IgD-negative memory B cell (primary cell): ENCODE measurements around the gene SPATA31E1. TPM values are rescaled to one million over a fixed set of nuclear protein-coding genes. Genes with fewer than 3 reads are reported as not detected.
"Not testable (repeated sequence)": the region's sequence is repeated elsewhere in the genome, so short reads cannot be mapped to it uniquely, and the experiment has no call there.

ENCODE experiments used
- H3K27ac Mint-ChIP-seq, 3 donors: one replicate each; pipeline ENCODE4 v1.8.0; 2020 to 2022; ENCODE audit warnings: mild to moderate bottlenecking in 3 of 3, mixed read lengths in 3 of 3, moderate library complexity in 1 of 3
- H3K27me3 Mint-ChIP-seq: one replicate; pipeline ENCODE4 v1.8.0; 2021; ENCODE audit warnings: mixed read lengths
- H3K36me3 Mint-ChIP-seq: one replicate; pipeline ENCODE4 v1.8.0; 2020; ENCODE audit warnings: mild to moderate bottlenecking, mixed read lengths
- H3K4me1 Mint-ChIP-seq, 3 donors: one replicate each; pipeline ENCODE4 v1.8.0; 2020 to 2022; ENCODE audit warnings: mixed read lengths in 3 of 3, mild to moderate bottlenecking in 1 of 3
- H3K4me3 Mint-ChIP-seq, 4 donors: one replicate each; pipeline ENCODE4 v1.8.0; 2020 to 2022; ENCODE audit warnings: mild to moderate bottlenecking in 4 of 4, mixed read lengths in 4 of 4, moderate library complexity in 3 of 4
- H3K9me3 Mint-ChIP-seq, 3 donors: one replicate each; pipeline ENCODE4 v1.8.0; 2020 to 2021; ENCODE audit warnings: mixed read lengths in 3 of 3, mild to moderate bottlenecking in 1 of 3
- polyA plus RNA-seq: library from polyadenylated mRNA; unstranded; fragments of 300-500 nt; fragmentation: Illumina TruSeq; gene quantifications from one replicate; pipeline ENCODE4 v1.2.3, GENCODE V29; 2021

The SPATA31E1 gene
- polyA plus RNA-seq, 1 donor from 2014 or later = not detected

DNA sequence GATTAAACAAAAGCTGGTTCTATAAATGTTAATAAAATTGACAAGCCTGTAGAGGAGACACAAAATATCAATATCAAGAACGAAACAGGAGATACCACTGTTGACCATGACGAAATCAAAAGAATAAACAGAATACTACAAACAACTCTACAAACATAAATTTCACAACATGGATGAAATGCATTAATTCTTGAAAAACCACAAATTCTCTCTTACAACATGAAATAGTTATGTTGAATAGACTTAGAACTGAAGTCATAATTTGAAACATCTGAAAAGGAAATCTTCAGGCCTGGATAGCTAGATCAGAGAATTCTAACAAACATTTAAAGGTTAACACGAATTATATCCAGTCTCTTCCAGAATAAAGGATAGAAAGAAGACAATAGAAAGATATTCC, 28.1 kb downstream of the SPATA31E1 start:
- H3K36me3 Mint-ChIP-seq = no peaks in the 10 kb centered on the region
- peaks cover 0 to 6% (median 0%) of the 10 kb centered on the region in 3 donors for H3K9me3 Mint-ChIP-seq
- H3K27ac Mint-ChIP-seq = no peak overlapping the region
- no peaks in the 10 kb centered on the region for H3K4me1 Mint-ChIP-seq
- H3K4me3 Mint-ChIP-seq = no peak overlapping the region
- no peaks in the 10 kb centered on the region for H3K27me3 Mint-ChIP-seq

DNA sequence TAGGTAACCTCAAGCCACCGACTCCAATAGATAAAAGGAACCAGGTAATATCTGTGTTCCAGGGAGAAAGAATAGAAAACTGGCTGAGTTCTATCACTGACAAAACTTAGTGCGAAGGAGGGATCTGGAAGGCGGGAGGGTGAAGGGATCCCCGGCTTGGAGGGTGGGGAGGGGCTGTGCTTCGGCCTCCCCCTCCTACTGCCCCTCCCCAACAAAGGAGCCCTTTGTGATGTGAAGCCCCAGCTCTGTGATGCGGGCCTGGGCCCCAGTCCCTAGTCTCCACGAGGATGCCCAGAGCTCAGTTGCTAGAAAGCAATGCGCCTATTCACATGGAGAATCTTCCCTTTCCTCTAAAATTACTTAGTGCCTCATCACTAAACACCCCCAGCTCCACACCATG, 35.0 kb downstream of the SPATA31E1 start, which contains the start of gene SPATA31C1:
SPATA31C1 (plus strand) TSS at position 301 of the 400 bp plus-strand sequence.
- H3K9me3 Mint-ChIP-seq, H3K4me3 Mint-ChIP-seq, H3K4me1 Mint-ChIP-seq, H3K27me3 Mint-ChIP-seq, H3K36me3 Mint-ChIP-seq, H3K27ac Mint-ChIP-seq: not testable (repeated sequence)

DNA sequence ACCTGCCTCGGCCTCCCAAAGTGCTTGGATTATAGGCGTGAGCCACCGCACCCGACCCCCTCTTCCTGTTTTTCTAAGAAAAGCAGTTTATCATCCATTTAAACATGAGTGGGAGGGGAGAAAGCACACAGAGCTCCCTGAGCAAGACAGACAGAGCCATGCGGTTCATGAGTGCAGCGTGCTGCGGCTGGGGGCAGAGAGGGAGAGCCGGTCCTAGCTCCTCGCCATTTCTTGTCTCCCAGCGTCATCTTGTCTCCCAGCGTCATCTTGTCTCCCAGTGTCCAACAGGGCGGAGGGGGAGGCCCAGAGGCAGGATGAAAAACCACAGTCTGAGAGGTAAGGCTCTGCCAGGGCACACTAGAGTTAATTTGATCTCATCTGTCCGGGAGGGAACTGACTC, 36.3 kb downstream of the SPATA31E1 start:
- H3K36me3 Mint-ChIP-seq, H3K27me3 Mint-ChIP-seq, H3K27ac Mint-ChIP-seq, H3K4me1 Mint-ChIP-seq, H3K9me3 Mint-ChIP-seq, H3K4me3 Mint-ChIP-seq: not testable (repeated sequence)

DNA sequence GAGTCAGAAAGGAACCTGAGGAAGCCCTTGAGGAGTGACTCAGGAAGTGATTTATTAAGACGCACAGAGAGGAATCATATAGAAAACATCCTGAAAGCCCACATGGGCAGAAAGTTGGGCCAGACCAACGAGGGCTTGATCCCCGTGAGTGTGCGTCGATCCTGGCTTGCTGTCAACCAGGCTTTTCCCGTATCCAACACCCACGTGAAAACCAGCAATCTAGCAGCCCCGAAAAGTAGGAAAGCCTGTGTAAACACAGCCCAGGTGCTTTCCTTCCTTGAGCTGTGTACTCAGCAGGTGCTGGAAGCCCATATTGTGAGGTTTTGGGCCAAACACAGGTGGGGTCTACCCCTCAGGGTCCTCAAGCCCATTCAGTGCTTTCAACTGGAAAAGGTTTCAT, 38.9 kb downstream of the SPATA31E1 start:
- H3K4me3 Mint-ChIP-seq, H3K36me3 Mint-ChIP-seq, H3K27me3 Mint-ChIP-seq, H3K4me1 Mint-ChIP-seq, H3K27ac Mint-ChIP-seq, H3K9me3 Mint-ChIP-seq: not testable (repeated sequence)

DNA sequence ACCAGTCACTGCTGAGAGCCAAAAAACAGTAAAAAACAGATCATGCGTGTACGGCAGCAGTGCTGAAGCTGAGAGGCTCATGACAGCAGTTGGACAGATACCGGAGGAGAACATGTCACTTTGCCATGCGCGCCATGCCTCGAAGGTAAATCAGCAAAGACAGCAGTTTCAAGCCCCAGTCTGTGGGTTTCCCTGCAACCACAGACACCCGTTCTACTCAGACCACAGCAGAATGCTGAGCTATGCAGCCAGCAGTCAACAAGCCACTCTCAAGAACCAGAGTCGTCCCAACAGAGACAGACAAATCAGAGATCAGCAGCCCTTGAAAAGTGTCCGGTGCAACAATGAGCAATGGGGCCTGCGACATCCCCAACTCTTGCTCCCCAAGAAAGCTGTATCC, 40.3 kb downstream of the SPATA31E1 start:
- not testable (repeated sequence) for H3K4me3 Mint-ChIP-seq, H3K36me3 Mint-ChIP-seq, H3K4me1 Mint-ChIP-seq, H3K27ac Mint-ChIP-seq, H3K27me3 Mint-ChIP-seq, H3K9me3 Mint-ChIP-seq

DNA sequence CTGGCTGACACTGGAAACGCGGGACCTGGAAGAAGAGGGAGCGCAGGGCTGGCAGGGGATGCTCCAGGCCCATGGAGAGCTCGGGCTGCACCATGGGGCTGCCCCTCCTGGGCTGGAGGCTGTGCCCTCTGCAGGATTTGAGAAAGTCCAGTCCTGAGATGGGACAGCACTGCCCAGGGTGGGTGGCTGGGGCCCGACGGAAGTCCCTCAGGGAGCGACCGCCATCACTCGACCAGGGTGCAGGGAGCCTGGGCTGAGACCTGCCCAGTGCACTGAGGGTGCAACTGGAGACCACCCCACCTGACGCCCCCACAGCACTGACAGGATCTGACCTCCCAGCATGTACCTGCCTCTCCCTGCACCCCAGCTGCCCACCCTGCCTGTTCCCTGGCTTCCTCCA, 42.2 kb downstream of the SPATA31E1 start:
- H3K27ac Mint-ChIP-seq, H3K27me3 Mint-ChIP-seq, H3K4me1 Mint-ChIP-seq, H3K4me3 Mint-ChIP-seq, H3K9me3 Mint-ChIP-seq, H3K36me3 Mint-ChIP-seq: not testable (repeated sequence)

DNA sequence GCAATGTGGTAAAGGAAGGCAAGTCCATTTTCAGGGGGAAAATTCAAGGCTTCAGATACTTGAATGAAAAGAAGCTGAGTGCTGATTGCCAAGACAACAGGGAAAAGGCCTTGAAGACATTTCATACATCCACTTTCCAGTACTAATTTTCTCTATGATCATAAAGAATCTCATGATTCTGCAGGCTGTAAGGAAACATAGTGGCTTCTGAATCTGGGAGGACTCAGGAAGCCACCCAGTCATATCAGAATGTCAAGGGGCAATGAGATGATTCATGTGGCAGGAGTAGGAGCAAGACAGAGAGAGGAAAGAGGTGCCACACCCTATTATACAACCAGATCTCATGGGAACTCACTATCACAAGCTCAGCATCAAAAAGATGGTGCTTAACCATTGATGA, 46.5 kb downstream of the SPATA31E1 start:
- not testable (repeated sequence) for H3K36me3 Mint-ChIP-seq, H3K4me1 Mint-ChIP-seq, H3K4me3 Mint-ChIP-seq, H3K9me3 Mint-ChIP-seq, H3K27me3 Mint-ChIP-seq, H3K27ac Mint-ChIP-seq

DNA sequence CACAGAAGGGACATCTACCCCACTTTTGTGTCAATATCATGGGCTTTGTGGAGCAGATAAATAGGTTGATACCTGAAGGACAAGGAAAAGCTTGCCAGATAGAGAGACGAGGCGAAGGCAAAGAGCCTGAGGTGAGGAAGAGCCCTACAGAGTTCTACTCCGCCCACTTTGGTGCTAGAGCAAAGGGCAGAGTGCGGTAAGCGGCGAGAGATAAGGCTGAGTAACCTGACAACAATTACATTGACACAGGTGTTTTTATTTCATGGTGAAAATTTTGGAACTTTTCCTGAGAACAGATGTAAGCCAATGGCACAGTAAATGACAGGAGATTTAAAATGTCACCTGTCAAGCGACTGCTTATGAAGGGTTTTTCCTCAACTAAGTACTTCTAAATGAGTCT, 51.8 kb downstream of the SPATA31E1 start:
- not testable (repeated sequence) for H3K27ac Mint-ChIP-seq, H3K4me3 Mint-ChIP-seq, H3K36me3 Mint-ChIP-seq, H3K4me1 Mint-ChIP-seq, H3K27me3 Mint-ChIP-seq, H3K9me3 Mint-ChIP-seq

DNA sequence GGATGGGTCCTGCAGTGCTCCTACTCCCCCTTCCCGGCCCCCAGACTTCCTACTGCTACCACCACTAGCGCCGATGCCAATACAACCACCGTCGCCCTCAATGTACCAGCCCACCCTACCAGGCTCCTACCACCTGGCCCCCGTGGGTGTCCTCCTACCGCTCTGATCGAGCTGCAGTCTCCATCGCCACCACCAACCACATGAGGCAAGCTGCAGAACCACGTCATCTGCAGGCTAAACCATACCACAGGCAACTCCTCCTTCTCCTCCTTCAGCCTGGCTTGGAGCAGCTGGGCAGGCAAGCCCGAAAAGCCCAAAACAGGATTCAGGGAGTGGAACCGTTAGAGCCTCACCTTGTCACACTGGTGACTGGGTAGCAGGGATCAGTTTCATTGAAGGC, 54.7 kb downstream of the SPATA31E1 start:
- H3K36me3 Mint-ChIP-seq, H3K27ac Mint-ChIP-seq, H3K4me3 Mint-ChIP-seq, H3K4me1 Mint-ChIP-seq, H3K27me3 Mint-ChIP-seq, H3K9me3 Mint-ChIP-seq: not testable (repeated sequence)

DNA sequence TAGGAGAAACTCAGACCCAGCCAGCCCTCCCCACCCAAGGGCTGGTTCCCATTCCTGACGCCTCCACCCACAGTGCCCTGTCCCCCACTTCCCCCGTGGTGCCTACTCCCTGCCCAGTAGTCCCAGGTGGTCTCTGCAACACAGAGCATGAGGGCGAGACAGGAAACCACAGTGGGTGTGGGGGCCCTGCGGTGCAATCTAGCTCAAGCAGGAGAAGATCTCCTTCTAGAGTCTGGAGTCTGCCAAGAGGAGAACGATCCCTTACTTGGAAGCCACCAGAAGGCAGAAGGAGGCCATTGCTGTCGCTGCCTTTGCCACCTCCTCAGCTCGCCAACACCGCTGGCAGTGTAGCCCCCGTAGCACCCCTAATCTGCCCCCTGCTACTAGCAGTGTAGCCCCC, 55.2 kb downstream of the SPATA31E1 start:
- not testable (repeated sequence) for H3K27ac Mint-ChIP-seq, H3K9me3 Mint-ChIP-seq, H3K27me3 Mint-ChIP-seq, H3K4me1 Mint-ChIP-seq, H3K36me3 Mint-ChIP-seq, H3K4me3 Mint-ChIP-seq

DNA sequence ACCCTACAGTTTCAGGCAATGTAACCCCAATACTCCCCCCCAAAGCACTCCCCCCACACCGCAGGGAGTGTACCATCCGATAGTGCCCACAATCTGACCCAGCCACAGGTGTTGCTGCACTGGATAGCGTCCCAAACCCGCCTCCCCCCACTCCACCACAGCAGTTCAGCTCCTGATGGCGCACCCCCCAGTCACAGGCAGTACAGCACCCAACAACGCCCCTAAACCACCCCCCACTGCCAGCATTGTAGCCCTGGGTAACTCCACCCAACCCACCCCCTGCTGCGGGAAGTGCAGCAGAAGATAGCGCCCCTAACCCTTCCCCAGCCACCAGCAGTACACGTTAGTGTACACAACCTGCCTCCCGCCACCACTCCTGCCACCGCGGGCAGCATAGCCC, 55.7 kb downstream of the SPATA31E1 start:
- H3K4me3 Mint-ChIP-seq, H3K27me3 Mint-ChIP-seq, H3K4me1 Mint-ChIP-seq, H3K27ac Mint-ChIP-seq, H3K36me3 Mint-ChIP-seq, H3K9me3 Mint-ChIP-seq: not testable (repeated sequence)

Other genes with a start within 250 kb of the SPATA31E1 start
- gene CTSL, start 156.8 kb upstream of the SPATA31E1 start, polyA plus RNA-seq = 1.4 TPM
- gene SPATA31C1, start 35.1 kb downstream of the SPATA31E1 start, polyA plus RNA-seq = not detected
- gene CDK20, start 91.7 kb downstream of the SPATA31E1 start, polyA plus RNA-seq = 0.29 TPM